Measurements from ENCODE around the gene ATP13A2. TPM values are rescaled to one million over a fixed set of nuclear protein-coding genes. Genes with fewer than 3 reads are reported as not detected.
A peak's percentile ranks its signal among the peaks of the same experiment; 100 is the strongest.
"Not testable (repeated sequence)": the region's sequence is repeated elsewhere in the genome, so short reads cannot be mapped to it uniquely, and the experiment has no call there.

Gene ATP13A2
- total RNA-seq, 1 experiment from 2014 or later, result 114 TPM

DNA sequence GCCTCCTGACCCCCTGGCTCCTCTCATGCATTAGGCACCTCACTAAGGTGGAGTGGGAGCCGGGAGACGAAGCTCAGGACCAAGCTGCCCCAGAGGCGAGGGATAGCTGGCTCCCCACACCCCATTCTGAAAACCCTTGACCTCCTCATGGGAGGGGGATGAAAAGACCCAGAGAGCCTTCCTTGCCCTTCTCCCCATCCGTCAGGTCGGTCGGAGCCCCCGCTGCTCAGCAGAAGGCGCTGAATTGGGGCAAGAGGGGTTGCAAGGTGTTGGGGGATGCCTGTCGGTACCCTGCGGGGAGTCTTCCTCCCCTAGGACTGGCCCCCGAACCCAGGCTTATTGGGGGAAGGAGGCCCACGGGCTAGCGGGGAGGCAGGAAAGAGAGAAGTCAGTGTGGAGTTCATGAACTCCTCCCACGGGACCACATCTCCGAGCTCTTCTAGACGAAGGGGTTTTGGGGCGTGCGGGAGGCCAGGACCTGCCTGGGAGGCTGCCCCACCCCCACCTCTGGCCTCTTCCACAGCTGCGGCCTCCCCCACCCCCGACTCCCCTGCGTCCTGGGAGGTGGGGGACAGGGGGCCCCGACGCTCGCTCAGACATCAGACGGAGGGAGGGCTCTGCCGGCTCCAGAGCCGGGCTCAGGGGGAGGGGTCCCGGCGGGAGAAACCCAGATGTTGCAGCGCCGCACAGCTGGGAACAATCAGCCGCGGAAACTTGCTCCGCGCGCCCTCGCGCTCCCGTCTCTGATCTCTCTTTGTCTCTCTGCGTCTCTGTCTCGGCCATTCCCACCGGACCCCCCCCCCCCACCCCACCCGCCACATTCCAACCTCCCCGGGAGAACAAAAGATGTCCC, 32.0 kb downstream of the ATP13A2 start:
- DNase-seq (ENCODE audit: low spot score), result no peak

DNA sequence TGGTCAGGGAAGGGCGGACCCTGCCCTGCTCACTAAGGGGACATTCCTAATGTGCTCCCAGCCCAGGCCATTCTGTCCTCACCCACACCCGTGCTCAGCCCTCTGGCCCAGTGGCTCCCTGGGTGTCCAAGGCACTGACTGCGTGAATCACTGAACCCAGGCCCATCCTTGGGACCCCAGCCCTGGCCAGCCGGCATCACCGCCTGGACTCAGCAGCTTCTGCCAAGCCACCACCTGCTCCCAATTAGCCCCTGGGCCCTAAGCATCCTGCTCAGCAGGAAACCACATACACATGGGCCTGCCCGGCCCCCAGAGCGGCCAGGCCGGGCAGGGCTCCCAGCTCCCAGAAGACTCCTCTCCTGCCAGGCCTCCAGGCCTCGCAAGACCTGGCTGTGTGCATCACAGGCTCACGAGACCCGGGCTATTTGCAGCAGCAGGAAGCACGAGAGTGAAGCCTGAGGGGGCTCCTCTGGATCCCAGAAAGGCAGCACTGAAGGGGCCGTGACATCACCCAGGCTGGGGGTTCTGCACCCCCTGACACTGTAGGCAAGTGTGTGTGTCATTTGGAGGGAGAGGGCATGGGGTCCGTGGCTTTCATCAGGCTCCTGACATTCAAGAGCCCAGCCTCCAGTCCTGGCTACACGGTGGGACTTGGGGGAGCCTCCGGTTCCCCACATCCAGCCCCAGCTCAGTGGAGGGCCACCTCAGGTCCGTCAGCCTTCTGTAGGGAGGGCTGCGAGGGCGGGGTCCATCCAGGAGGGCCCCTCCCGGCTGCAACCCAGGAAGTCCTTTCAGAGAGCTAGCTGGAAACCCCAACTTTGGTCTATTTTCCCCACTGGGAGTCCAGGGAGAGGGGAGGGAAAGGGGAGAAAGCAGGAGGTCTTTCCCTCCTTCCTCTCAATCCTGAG, 32.9 kb downstream of the ATP13A2 start:
- no peak for DNase-seq (ENCODE audit: low spot score)

DNA sequence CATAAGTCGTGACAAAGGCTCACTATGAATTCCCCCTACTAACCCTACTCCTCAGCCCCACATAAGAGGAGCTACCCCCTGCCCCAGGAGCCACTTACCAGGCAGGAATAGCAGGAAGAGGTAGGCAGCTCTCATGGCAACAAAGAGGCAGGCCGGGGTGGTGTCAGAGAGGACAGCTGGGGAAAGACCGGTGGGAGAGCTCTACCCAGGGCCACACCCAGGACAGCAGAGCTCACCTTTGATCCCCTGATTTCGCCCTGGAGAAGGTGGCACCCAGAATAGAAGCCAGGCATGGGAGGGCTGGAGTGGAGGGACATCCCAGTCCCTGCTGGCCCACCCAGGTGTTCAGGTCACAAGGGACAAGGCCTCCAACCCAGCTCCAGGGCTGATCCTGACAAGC, 33.6 kb downstream of the ATP13A2 start:
- no peak for DNase-seq (ENCODE audit: low spot score)

DNA sequence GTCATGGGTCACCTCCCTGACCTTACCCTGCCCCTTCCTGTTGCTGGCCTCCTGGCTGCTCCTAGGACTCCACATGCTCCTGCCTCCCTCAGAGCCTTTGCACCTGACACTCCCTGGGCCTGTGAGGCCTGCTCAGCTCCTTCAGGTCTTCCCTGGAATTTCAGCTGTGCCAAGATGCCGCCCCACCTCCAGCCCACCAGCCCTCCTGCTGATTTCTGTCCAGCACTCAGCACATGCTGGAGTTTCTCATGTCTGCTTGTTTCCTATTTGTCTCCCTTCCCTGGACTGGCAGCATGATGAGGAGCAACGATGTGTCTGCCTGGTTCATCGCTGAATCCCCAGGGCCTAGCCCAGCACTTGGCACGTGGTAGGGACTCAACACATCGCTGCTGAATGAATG, 34.4 kb downstream of the ATP13A2 start:
- DNase-seq (ENCODE audit: low spot score), result no peak

DNA sequence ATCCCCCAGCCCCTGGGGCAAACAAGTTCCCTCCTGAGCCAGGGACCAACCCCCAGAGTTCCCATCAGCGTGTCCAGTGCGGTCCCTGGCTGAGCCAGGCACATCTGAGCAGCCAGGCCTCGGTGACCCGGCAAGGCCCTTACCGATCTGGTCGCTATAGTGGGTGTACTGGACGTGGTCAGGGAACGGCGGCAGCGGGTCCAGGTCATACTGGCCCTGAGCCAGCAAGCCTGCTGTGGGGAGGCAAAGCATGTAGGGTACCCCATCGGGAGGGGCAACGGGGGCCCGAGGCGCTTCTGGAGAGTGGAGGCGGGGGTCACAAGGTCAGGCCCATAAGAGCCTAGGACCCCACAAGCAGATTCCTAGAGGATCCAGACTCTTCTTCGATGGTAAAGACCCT, 34.8 kb downstream of the ATP13A2 start:
- no peak for DNase-seq (ENCODE audit: low spot score)

DNA sequence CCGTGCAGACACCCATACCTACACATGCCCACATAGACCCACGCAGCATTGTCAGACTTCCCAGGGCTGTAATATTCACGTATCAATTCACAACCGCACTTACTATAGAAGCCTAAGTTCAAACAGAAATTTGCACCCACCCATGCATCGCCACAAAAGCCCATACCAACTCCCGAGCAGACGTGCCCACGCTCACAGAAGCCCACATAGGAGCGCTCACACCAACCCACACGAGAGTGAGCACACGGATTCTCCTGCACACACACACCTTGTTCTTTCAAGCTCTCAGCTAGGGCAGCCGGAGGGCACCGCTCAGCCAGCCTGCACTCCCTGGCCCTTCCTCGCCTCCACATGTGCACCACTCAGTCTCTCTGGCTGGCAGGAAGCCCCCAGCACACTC, 35.9 kb downstream of the ATP13A2 start:
- DNase-seq (ENCODE audit: low spot score), result no peak

DNA sequence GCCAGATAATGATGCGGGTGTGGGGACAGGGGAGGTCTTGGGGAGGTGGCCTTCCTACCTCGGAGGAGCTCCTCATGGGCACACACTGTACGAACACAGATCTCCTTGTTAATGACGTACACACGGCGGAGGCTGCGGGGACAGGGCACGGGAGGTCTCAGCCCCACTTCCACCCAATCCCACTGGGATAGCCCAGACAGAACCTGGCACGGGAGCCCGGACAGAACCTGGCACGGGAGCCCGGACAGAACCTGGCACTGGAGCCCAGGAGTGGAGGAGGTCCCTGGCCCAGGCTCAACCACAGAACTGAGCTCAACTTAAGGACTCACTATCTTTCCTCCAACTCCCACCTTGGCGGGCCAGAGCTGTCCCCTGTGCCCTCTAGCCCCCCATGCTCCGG, 36.5 kb downstream of the ATP13A2 start:
- DNase-seq (ENCODE audit: low spot score), result no peak

DNA sequence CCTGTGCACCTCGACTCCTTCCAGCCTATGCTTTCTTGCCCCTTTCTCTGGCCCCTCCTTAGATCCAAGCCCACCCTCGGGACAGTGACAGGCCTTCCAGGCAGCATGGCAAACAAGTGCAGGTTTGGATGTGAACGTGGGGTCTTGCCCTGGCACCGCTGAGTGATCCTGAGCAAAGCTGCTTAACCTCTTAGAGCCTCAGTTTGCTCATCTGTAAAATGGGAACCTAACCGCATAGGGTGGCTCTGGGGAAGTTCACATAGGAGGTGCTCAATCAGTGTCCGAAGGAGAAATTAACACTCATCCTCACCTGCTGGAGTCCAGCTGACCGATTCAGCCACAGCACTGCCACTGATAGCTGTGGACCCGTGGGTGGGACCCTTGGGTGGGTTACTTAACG, 38.5 kb downstream of the ATP13A2 start:
- DNase-seq (ENCODE audit: low spot score), result no peak

DNA sequence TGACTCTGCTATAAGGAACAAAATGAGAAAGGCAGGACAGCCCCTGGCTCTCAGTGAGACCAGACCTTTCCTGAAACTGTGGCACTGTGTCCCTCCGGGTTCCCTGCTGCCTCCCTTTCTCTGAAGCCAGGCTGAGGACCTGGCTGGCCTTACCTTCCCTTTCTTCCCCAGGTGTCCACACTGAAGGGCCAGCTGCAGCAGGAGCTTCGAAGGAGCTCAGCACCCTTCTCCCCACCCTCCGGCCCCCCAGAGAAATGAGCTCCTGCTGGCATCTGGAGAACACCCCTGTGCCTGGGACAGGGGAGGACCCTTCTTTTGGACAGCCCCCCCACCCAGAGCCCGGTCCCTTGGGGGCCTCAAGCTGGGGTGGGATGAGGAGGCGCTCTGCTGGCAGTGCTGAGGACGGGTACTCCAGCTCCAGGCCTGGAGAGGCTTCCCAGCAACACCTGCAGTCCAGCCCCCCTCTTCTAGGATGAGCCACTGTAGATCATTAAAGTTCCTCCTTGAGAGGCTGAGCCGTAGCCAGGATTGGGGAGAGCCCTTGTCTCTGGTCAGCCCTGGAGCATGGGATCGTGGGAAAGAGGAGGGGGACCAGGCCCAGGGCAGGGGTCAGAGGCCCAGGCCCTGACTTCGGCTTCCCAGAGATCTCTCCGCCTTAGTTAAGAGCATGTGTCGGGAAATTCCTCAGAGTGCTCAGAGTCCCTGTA, 39.4 kb downstream of the ATP13A2 start:
- no peak for DNase-seq (ENCODE audit: low spot score)

DNA sequence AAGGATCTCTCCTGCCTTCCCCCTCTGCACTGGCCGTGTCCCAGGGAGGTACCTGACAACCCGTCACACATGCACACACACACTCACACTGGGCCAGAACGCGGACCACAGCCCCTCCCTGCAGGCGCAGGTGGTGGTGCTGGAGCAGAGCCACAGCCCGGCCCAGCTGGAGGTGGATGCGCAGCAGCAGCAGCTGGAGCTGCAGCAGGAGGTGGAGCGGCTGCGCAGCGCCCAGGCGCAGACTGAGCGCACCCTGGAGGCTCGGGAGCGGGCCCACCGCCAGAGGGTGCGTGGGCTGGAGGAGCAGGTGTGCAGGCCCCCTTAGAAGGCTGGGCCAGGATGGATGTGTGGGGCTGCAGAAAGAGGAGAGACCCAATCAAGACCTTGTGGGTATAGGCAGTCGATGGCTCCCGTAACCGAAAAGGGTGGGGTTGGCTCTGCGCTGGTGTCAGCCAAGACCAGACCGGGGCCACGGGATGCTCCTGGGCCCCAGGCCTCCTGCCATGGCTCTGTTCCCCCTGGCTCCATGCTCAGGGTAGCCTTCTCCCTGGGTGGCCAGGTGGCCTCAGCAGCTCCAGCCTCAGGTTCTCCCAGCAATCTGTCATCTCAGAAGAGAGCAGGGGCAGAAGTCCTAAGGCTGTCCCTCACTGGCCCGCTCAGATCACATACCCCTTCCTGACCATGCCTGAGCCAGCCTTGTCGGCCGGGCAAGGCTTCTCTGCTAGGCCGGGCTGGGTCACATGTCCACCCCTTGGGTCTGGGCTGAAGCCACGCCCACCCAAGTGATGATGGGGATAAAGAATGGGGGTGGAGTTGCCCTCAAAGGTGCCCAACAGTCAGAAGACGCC, 40.2 kb downstream of the ATP13A2 start:
- DNase-seq (ENCODE audit: low spot score), result peak; percentile 31

DNA sequence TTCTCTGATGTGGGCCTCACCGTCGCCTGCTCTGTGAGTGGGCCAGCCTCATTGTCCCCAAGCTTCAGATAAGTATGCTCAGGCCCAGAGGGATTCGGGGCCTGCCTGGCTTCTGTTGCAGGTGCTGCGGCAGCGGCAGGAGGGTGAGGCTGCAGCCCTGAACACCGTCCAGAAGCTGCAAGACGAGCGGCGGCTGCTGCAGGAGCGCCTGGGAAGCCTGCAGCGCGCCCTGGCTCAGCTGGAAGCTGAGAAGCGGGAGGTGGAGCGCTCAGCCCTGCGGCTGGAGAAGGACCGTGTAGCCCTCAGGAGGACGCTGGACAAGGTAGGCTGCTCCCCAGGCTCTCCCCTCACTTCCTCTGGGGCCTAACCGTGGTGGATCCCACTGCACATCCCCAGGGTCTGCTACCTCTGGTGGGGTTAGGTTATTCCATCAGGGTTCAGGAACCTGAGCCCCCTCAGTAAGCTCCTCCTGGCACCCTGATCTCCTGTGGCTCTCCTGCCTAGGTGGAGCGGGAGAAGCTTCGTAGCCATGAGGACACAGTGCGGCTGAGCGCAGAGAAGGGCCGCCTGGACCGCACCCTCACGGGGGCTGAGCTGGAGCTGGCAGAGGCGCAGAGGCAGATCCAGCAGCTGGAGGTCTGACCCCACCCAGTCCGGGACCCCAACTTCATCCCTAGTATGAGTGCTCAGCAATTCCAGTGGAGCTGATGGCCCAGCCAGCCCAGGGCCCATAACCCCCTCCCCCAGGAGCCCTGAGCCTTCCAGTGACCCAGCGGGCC, 41.4 kb downstream of the ATP13A2 start:
- DNase-seq (ENCODE audit: low spot score), result no peak

DNA sequence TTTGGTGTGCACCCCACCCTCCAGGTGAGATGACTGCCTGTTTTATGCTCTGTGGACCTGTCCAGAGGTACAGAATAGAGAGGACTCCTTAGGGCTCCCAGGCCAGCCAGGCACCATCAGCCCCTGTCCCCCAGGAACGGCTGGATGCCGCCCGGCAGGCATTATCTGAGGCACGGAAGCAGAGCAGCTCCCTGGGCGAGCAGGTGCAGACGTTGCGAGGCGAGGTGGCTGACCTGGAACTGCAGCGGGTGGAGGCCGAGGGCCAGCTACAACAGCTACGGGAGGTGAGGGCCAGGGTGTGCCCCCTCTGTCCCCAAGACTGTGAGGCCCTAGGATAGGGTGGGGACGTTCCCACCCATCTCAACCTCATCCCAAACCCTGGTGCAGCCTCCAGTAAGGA, 42.1 kb downstream of the ATP13A2 start:
- no peak for DNase-seq (ENCODE audit: low spot score)

DNA sequence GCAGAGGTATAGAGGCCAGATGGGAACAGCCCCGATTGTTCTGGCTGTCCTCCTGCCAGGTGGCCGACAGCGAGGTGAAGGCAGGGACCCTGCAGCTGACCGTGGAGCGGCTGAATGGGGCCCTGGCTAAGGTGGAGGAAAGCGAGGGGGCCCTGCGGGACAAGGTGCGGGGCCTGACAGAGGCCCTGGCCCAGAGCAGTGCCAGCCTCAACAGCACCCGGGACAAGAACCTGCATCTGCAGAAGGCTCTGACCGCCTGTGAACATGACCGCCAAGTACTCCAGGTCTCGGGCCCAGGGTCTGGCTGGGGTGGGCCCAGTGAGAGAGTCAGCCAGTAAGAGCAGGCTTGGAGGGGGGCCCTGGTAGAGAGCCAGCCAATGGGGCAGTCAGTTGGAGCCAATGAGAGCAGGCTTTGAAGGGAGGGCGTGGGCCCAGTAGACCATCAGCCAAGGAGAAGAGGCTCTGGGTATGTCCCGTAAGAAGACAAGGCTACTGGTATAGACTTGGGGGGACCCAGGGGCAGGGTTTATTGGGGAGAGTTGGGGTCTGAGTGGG, 42.6 kb downstream of the ATP13A2 start:
- DNase-seq (ENCODE audit: low spot score), result no peak

DNA sequence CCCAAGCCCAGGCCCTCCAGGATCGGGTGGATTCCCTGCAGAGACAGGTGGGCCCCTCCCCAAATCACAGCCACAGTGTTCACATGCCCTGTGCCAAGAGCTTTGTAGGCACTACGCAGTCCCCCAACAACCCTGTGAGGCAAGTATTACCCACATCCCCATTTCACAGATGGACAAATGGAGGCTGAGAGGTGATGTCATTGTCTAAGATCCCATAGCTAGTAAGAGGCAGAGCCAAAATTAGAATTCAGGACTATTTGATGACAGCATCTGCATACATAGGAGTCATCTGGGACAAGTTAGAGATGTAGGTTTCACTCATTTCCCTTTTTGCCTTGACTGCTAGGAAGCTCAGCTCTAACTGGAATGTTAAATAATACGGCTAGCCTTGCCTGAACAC, 43.4 kb downstream of the ATP13A2 start:
- DNase-seq (ENCODE audit: low spot score), result no peak

DNA sequence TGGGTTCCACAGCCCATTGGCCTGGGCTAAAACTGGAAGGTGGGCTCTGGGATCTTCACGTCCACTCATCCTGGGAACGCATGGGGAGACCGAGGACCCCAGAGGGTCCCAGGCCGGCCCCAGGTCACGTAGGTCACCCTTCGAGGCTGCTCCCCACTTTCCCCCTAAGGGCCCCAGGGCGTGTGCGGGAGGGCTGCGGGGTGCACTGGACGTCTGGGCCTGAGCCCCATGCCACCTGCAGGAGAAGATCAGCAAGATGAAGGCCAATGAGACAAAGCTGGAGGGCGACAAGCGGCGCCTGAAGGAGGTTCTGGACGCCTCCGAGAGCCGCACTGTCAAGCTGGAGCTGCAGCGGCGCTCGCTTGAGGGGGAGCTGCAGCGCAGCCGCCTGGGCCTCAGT, 43.8 kb downstream of the ATP13A2 start:
- no peak for DNase-seq (ENCODE audit: low spot score)

DNA sequence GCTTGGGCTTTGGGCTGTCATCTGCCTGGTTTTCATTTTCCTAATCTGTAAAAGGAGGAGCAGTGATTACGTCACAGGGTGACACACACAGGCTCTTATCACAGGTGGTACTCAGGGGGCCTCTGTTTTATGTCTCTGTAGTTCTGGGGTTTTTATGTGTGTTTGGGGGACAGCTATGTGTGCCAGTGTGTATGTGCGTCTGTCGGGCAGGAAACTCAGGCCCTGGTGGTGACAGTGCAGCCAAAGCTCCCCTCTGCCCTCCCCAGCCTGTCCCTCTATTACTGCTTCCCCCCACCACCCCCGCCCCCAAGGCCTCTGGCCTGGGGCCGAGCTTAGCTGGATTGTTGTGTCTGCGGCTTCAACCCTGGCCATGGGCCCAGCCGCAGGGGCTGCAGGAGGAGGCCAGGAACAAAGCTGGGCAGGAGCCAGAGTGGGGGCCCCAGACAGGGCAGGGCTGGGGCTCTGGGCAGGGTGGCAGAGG, 44.6 kb downstream of the ATP13A2 start:
- DNase-seq (ENCODE audit: low spot score), result no peak

DNA sequence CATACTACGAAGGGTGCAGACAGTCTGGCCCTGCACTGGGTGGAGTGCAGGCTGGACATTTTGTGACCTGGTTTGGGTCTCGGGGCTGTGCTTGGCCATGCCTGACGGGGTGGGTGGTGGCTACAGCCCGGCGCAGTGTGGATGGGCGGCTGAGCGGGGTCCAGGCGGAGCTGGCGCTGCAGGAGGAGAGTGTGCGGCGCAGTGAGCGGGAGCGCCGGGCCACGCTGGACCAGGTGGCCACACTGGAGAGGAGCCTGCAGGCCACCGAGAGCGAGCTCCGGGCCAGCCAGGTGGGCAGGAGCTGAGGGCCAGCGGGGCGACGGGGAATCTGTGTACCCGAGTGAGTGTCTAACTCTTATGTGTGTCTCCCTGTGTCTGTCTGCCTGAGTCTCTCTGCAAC, 45.4 kb downstream of the ATP13A2 start:
- DNase-seq (ENCODE audit: low spot score), result no peak

DNA sequence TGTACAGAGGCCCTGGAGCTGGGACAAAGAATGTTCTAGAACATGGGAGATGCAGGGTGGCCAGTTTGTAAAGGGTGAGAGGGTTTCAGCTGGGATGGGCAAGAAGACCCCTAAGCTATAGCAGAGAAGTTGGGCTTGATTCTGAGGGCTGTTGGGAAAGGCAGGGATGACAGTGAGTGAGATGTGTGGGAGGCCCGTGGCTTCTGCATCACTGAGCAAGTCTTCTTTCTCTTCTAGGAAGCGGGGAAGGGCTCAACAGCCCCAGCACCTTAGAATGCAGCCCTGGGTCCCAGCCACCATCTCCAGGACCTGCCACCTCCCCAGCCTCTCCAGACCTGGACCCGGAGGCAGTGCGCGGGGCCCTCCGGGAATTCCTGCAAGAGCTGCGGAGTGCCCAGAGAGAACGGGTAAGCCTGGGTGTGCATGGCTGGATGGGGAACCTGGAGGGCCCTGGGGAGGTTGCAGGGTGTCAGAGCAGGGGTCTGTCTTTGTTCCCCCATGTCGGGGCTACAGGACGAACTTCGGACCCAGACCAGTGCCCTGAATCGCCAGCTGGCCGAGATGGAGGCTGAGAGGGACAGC, 46.2 kb downstream of the ATP13A2 start:
- DNase-seq (ENCODE audit: low spot score), result no peak

DNA sequence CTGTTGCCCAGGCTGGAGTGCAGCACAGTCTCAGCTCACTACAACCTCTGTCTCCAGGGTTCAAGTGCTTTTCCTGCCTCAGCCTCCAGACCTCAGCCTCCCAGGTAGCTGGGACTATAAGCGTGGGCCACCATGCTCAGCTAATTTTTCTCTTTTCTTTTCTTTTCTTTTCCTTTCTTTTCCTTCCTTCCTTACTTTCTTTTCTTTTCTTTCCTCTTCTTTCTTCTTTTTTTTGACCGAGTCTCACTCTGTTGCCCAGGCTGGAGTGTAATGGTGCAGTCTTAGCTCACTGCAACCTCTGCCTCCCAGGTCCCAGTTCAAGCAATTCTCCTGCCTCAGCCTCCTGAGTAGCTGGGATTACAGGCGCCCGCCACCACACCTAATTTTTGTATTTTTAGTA, 47.6 kb downstream of the ATP13A2 start:
- not testable (repeated sequence) for DNase-seq (ENCODE audit: low spot score)

Measured in HT-29 (cell line).